Mucosa of stomach (tissue), 1 donor: Measurements from ENCODE around the gene CCDC127.

Experiments
- H3K27me3 ChIP-seq: one replicate; pipeline ENCODE4 v1.7.0; 2013; ENCODE audit warnings: mild to moderate bottlenecking, low read length; ENCODE audit not compliant: control insufficient read depth, insufficient read depth
- H3K36me3 ChIP-seq: one replicate; pipeline ENCODE4 v1.7.0; 2013; ENCODE audit warnings: low read length; ENCODE audit not compliant: control insufficient read depth, insufficient read depth
- H3K4me1 ChIP-seq: one replicate; pipeline ENCODE4 v1.7.0; 2013; ENCODE audit warnings: mild to moderate bottlenecking, low read length; ENCODE audit not compliant: control insufficient read depth, insufficient read depth
- H3K4me3 ChIP-seq: one replicate; pipeline ENCODE4 v1.7.0; 2013; ENCODE audit warnings: low read length
- H3K9ac ChIP-seq: one replicate; pipeline ENCODE4 v1.7.0; 2013; ENCODE audit warnings: mild to moderate bottlenecking, low read length, moderate library complexity
- H3K9me3 ChIP-seq: one replicate; pipeline ENCODE4 v1.7.0; 2013; ENCODE audit warnings: mild to moderate bottlenecking, low read length, moderate library complexity; ENCODE audit not compliant: control insufficient read depth
- donor health status: Pancreatic carcinoma.

The CCDC127 gene

DNA sequence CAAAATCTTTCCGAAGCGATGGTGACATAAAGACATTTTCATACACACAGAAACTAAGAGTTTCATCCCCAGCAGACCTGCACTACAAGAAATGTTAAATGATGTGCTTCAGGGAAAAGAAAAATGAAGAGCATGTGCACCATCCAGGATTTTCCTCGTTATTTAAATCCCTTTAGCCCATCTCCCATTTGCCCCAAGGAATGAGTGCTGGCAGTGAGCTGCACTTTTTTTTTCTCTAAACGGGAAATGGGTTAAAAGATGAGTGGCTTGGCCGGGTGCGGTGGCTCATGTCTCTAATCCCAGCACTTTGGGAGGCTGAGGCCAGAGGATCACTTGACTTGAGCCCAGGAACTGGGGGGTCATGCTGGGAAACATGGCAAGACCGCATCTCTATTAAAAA is 33.5 kb downstream of the CCDC127 start:
- H3K27me3 ChIP-seq: peaks cover 4% of the 10 kb centered on the region
- no peaks in the 10 kb centered on the region for H3K4me1 ChIP-seq
- H3K4me3 ChIP-seq: no peak overlapping the region
- no peak overlapping the region for H3K9ac ChIP-seq
- H3K36me3 ChIP-seq: no peaks in the 10 kb centered on the region
- no peaks in the 10 kb centered on the region for H3K9me3 ChIP-seq

DNA sequence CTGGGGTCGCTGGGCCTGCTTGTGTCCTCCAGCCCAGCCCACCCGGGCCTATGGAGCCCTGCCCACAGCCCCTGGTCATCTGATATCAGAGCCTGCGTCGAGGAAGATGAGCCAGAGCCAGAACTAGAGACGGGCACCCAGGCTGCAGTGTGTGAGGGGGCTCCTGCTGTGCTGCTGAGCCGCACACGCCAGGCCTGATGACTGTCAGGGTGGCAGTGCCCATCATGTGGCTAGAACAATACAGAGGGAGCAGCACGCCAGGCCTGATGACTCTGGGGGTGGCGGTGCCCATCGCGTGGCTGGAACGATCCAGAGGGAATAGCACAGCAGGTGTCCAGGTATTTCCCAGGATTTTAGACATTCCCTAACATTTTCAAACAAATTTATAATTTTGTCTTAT is 35.8 kb downstream of the CCDC127 start:
- no peaks in the 10 kb centered on the region for H3K9me3 ChIP-seq
- no peaks in the 10 kb centered on the region for H3K36me3 ChIP-seq
- no peak overlapping the region for H3K9ac ChIP-seq
- no peak overlapping the region for H3K4me3 ChIP-seq
- H3K27me3 ChIP-seq: peaks cover 1% of the 10 kb centered on the region
- no peaks in the 10 kb centered on the region for H3K4me1 ChIP-seq

DNA sequence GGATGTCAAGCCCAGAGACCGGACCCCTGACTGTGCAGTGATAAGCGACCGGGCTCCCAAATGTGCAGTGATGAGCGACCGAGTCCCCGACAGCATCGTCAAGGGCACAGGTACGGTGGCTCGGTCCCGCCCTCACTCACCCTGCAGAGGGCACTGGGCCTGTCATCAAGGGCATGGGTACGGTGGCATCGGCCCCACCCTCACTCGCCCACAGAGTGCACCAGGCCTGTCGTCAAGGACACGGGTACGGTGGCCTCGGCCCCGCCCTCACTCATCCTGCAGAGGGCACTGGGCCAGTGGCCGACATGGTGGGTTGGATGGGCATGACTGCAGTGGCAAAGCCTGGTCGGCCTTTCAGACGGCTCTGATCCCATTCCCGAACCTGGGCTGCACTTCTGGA is 36.4 kb downstream of the CCDC127 start:
- H3K36me3 ChIP-seq: no peaks in the 10 kb centered on the region
- no peaks in the 10 kb centered on the region for H3K27me3 ChIP-seq
- H3K4me3 ChIP-seq: no peak overlapping the region
- H3K9ac ChIP-seq: no peak overlapping the region
- no peaks in the 10 kb centered on the region for H3K4me1 ChIP-seq
- no peaks in the 10 kb centered on the region for H3K9me3 ChIP-seq

DNA sequence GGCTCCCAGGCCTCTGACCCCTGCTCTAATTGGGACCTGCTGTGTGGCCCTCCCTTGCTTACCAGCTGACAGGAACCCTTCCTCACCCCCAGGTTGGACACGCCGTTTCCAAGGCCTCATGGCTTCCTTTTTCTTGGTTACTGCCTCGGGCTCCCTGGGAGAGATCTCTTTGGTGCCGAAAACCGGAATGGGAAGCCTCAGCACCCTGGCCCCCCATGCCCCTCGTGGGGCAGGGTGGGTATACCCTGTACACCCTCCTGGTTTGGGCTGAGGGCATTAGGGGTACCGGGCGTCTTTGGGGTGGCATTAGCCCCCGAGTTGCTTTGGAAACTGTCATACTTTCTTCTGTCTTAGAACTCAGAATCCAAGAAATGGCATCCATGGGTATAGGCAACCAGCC is 36.8 kb downstream of the CCDC127 start:
- H3K36me3 ChIP-seq: no peaks in the 10 kb centered on the region
- no peaks in the 10 kb centered on the region for H3K27me3 ChIP-seq
- no peaks in the 10 kb centered on the region for H3K9me3 ChIP-seq
- H3K4me3 ChIP-seq: no peak overlapping the region
- H3K9ac ChIP-seq: no peak overlapping the region
- H3K4me1 ChIP-seq: no peaks in the 10 kb centered on the region

DNA sequence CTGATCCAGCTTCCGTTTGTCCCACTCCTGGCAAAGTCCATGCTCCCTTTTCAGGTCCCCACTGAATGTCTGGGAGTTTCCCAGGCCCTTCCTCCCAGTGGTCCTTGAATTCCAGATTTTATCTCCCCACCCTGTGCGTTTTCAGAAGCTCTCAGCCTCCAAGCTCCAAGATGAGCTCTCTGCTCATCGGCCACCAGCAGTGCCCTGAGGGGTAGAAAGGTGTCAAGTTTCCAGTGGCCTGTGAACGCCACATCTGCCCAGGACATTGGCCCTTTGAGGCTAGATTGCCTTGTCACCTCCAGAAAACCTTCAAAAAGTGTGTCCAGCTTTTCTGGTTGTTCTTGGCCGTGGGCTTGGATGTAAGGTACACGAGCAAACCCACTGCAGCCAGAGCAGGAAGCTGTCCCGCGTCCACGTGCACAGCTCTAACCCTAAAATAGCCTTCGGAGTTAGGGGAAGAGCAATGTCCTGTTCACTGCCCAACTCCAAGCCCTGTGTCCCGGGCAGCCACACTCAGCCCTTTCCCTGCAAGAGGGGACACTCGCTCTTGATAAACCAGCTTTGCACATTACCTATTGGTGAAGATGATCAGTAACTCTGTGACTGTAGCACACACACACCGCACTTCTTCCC is 37.6 kb downstream of the CCDC127 start:
- no peak overlapping the region for H3K9ac ChIP-seq
- H3K27me3 ChIP-seq: no peaks in the 10 kb centered on the region
- H3K36me3 ChIP-seq: no peaks in the 10 kb centered on the region
- H3K4me1 ChIP-seq: no peaks in the 10 kb centered on the region
- H3K9me3 ChIP-seq: no peaks in the 10 kb centered on the region
- no peak overlapping the region for H3K4me3 ChIP-seq

DNA sequence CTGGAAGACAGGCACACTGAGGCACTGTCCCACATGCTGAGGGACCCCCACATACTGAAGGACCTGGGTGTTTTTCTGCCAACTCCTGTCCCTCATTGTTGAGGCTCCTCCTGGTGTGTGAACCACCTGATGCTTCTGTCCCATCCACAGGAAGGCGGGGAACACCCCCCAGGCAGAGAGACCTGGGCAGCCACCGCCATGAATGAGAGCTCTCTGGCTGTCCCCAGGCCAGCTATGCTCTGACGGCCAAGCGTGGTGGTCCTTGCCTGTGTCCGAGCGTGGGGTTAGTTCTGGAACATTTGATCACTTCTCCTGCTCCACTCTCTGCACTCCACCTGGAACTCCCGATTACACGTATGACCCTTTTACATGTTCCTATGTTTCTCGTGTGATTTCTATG is 38.6 kb downstream of the CCDC127 start:
- H3K4me1 ChIP-seq: no peaks in the 10 kb centered on the region
- H3K9ac ChIP-seq: no peak overlapping the region
- no peak overlapping the region for H3K4me3 ChIP-seq
- no peaks in the 10 kb centered on the region for H3K9me3 ChIP-seq
- no peaks in the 10 kb centered on the region for H3K27me3 ChIP-seq
- no peaks in the 10 kb centered on the region for H3K36me3 ChIP-seq

DNA sequence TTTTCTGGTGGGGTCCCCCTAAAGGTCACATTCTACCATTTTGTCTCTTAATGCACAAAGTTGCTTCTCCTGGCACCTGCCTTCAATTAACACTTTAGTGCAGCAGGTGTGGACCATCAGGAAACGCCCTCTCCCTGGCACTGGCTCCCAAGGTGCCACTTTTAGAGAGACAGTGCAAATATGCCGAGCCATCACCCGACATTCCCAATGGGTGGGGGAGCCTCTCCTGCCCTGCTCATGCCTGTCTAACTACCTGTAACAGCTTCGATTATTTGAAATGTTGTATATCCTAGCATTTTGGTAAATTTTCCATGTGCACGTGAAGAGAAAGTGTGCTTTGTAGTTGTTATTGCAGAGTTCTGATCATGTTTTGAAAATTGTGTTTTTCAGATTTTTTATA is 39.8 kb downstream of the CCDC127 start:
- H3K4me3 ChIP-seq: no peak overlapping the region
- no peaks in the 10 kb centered on the region for H3K27me3 ChIP-seq
- H3K4me1 ChIP-seq: no peaks in the 10 kb centered on the region
- H3K9ac ChIP-seq: no peak overlapping the region
- no peaks in the 10 kb centered on the region for H3K9me3 ChIP-seq
- H3K36me3 ChIP-seq: no peaks in the 10 kb centered on the region

DNA sequence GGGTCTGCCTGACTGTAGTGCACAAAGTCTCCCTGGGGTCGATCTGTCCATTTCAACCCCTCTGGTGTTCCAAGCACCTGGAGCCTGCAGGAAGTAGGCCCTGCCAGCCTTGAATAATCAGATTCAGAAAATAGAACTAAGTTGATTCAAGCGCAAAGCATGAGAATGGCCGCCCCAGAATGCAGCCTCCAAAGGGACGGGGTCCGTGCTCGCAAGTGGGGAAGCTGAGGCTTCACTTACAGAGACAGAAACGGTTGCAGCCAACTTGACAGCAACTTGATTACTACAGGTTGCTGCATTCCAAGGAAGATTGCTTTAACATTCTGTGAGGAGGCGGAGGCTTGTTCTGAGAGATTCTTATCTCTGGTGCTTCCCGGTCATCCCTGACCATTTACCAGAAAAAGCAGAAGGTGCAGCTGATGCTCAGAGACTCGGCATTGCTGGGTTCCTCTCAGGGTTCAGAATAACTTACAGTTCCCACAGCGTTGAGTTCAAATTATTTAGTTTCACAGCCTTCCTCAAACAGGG is 41.6 kb downstream of the CCDC127 start:
- H3K36me3 ChIP-seq: no peaks in the 10 kb centered on the region
- no peaks in the 10 kb centered on the region for H3K9me3 ChIP-seq
- H3K27me3 ChIP-seq: no peaks in the 10 kb centered on the region
- H3K9ac ChIP-seq: no peak overlapping the region
- no peak overlapping the region for H3K4me3 ChIP-seq
- no peaks in the 10 kb centered on the region for H3K4me1 ChIP-seq

DNA sequence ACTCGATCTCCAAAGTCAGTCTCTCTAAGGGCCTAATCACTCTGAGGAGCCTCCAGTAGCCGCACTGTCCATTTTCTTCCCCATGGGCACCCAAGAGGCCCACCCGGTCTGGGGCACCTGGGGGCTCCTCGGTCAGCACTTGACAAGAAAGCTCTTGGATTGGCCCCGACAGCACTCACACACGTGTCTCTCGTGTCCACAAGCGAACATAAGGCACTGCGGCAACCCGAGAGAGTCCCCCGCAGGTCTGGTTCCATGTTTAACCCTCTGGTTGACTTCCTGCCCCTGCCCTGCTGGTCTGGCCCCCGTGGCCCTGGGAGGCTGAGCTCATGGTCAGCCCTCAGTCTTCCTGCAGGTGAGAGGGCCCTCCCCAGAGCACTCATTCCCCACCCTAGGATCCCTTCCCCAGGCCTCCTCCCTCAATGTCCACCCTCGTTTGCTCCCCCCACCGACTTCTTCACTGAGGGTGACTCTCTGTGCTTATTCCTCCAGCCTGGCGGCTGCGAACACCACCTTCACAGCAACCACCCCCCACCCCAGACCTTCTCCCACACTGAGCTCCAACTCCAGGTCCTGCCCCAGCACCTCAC is 43.0 kb downstream of the CCDC127 start:
- Histone ChIP-seq H3K27me3 (no peaks in the 10 kb centered on the region), H3K9ac (no peak overlapping the region), H3K36me3 (no peaks in the 10 kb centered on the region), H3K9me3 (no peaks in the 10 kb centered on the region), H3K4me1 (no peaks in the 10 kb centered on the region), H3K4me3 (no peak overlapping the region)

DNA sequence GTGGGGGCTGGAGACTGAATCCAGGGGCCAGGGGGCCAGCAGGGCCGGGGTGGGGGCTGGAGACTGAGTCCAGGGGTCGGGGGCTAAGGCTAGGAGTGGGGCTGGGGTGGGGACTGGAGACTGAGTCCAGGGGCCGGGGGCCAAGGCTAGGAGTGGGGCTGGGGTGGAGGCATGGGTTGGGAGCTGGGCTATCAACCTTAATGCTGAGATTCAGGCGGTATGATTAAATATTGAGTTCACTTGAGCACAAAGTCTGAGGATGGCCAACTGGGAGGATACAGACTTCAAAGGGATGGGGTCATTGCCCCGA is 43.7 kb downstream of the CCDC127 start:
- Histone ChIP-seq H3K9me3 (no peaks in the 10 kb centered on the region), H3K27me3 (no peaks in the 10 kb centered on the region), H3K36me3 (no peaks in the 10 kb centered on the region), H3K9ac (no peak overlapping the region), H3K4me3 (no peak overlapping the region), H3K4me1 (no peaks in the 10 kb centered on the region)

DNA sequence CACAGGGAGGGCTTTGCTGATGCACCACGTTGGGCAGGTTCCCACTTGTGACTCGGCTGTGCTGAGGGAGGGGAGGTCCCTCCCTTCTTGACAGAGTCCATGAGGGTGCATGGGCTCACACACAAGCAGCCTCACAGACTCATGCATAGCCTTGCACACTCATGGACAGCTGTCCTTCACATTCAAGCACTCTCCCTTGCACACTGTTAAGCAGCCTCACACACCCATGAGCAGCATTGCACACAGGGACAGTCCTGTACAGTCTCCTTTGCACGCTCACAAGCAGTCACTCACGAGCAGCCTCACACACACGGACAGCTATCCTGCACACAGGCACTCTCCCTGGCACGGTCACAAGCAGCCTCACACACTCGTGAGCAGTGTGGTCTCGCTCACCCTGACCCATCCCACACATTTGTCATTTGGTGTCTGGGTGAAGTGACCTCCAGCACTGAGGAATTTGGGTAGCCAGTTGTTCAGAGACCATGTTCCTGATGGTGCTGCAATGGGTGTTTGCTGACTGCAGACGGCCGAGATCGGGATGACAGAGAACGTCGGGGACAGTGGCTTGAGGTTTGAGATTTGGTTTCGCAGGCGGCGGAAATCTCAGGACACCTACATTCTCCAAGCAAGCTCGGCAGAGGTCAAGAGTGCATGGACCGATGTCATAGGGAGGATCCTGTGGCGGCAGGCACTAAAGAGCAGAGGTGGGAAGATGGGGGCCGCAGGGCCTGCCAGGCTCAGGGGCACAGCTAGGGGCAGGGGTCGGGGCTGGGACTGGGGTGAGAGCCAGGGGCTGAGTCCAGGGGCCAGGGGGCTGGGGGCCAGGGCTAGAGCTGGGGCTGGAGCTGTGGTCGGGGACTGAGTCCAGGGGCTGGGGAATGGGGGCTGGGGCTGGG is 44.3 kb downstream of the CCDC127 start:
- Histone ChIP-seq H3K27me3 (no peaks in the 10 kb centered on the region), H3K36me3 (no peaks in the 10 kb centered on the region), H3K9me3 (no peaks in the 10 kb centered on the region), H3K9ac (no peak overlapping the region), H3K4me3 (no peak overlapping the region), H3K4me1 (no peaks in the 10 kb centered on the region)

DNA sequence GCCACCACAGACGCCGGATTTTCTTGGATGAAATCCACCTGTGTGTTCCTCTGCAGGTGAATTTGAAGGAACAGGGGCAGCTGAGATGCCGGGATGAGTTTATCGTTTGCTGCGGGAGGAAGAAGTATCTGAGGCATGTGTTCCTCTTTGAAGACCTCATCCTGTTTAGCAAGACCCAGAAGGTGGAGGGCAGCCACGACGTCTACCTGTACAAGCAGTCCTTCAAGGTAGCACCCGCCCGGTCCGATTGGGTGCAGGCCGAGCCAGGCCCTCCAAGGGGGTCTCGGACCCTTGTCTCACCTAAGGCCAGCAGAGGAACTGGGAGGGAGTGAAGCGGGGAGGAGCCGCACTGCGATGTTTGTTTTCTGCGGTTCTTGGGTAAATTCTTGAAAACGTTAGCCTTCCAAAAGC is 45.1 kb downstream of the CCDC127 start:
- Histone ChIP-seq H3K4me1 (no peaks in the 10 kb centered on the region), H3K4me3 (no peak overlapping the region), H3K36me3 (no peaks in the 10 kb centered on the region), H3K9me3 (no peaks in the 10 kb centered on the region), H3K9ac (no peak overlapping the region), H3K27me3 (no peaks in the 10 kb centered on the region)
